GM12891 (cell line): ENCODE data around the gene METTL14.

Experiments used
- POLR2A ChIP-seq: IDR thresholded peaks from 2 replicates; pipeline ENCODE4 v1.6.1; 2011; ENCODE audit warnings: low read depth, low read length, control low read depth
- POLR2AphosphoS5 ChIP-seq: IDR thresholded peaks from 2 replicates; pipeline ENCODE4 v1.6.1; 2011; ENCODE audit warnings: low read depth, low read length, control low read depth
- POU2F2 ChIP-seq: IDR thresholded peaks from 2 replicates; pipeline ENCODE4 v1.6.1; 2011; ENCODE audit warnings: low read depth, mild to moderate bottlenecking, control low read depth, low read length, moderate library complexity
- SPI1 ChIP-seq: IDR thresholded peaks from 2 replicates; pipeline ENCODE4 v1.6.1; 2011; ENCODE audit warnings: low read depth, low read length, control low read depth
- TAF1 ChIP-seq: IDR thresholded peaks from 2 replicates; pipeline ENCODE4 v1.6.1; 2011; ENCODE audit warnings: low read depth, low read length, control low read depth

GRCh38 chr4:118741301-118741855 is 56.2 kb downstream of the METTL14 start:
- TF ChIP-seq POLR2A: no peak
- no peak for TF ChIP-seq POLR2AphosphoS5
- TF ChIP-seq SPI1: no peak
- no peak for TF ChIP-seq TAF1
- TF ChIP-seq POU2F2: no peak
